K562 (cell line): ENCODE results near the gene JUN. TPM values are rescaled to one million over a fixed set of nuclear protein-coding genes. Genes with fewer than 3 reads are reported as not detected.

ENCODE experiments used
- CREB1 ChIP-seq, 2 experiments: sonication (generic) in 1 of 2; formaldehyde crosslinking in 1 of 2; IDR thresholded peaks; 2 replicates each; pipeline versions ENCODE4 v1.6.1 to v1.8.0; 2012 to 2022; ENCODE audit warnings: inconsistent platforms in 1 of 2, mild to moderate bottlenecking in 1 of 2, missing genetic modification reagents in 1 of 2, moderate library complexity in 1 of 2
- E2F8 ChIP-seq: fragments of 450-650 bp; IDR thresholded peaks from 2 replicates; pipeline ENCODE4 v1.7.1; 2018; ENCODE audit warnings: mild to moderate bottlenecking, low read depth; ENCODE audit not compliant: partially characterized antibody
- ETV6 ChIP-seq, 3 experiments: fragments of 150-350 bp in 1 of 3; sonication (generic) in 1 of 3; formaldehyde crosslinking in 1 of 3; IDR thresholded peaks; 2 replicates each; pipeline versions ENCODE4 v1.6.1 to v1.8.0; 2014 to 2022; ENCODE audit warnings: borderline replicate concordance in 2 of 3, low read depth in 2 of 3, antibody characterized with exemption in 1 of 3, low read length in 1 of 3, mild to moderate bottlenecking in 1 of 3, missing genetic modification reagents in 1 of 3
- JUND ChIP-seq, 2 experiments: IDR thresholded peaks; 2 replicates in 1 of 2; 3 replicates in 1 of 2; pipeline ENCODE4 v1.6.1; 2011; ENCODE audit warnings: borderline replicate concordance in 2 of 2, low read depth in 2 of 2, low read length in 2 of 2, improper control_type of control experiment in 1 of 2, missing biosample characterization in 1 of 2, missing genetic modification characterization in 1 of 2, missing genetic modification reagents in 1 of 2
- KDM2B ChIP-seq: fragments of 250-450 bp; sonication (Bioruptor Pico); IDR thresholded peaks from 2 replicates; pipeline ENCODE4 v1.8.0; 2021; ENCODE audit warnings: mild to moderate bottlenecking, moderate library complexity
- KLF1 ChIP-seq: fragments of 450-650 bp; IDR thresholded peaks from 2 replicates; pipeline ENCODE4 v1.6.1; 2016; ENCODE audit warnings: missing genetic modification characterization, missing compliant biosample characterization
- NCOR1 ChIP-seq: fragments of 450-650 bp; IDR thresholded peaks from 2 replicates; pipeline ENCODE4 v1.6.1; 2016; ENCODE audit warnings: mild to moderate bottlenecking, moderate library complexity
- NR1H2 ChIP-seq: sonication (generic); formaldehyde crosslinking; IDR thresholded peaks from 2 replicates; pipeline ENCODE4 v1.4.0; 2020; ENCODE audit warnings: mild to moderate bottlenecking, missing genetic modification reagents
- RBM34 ChIP-seq: fragments of 200-400 bp; formaldehyde crosslinking; IDR thresholded peaks from 2 replicates; pipeline ENCODE4 v1.6.1; 2018; ENCODE audit warnings: low read length, borderline replicate concordance; ENCODE audit not compliant: insufficient read depth
- REST ChIP-seq, 2 experiments: fragments of 450-650 bp; formaldehyde crosslinking in 1 of 2; IDR thresholded peaks; 2 replicates each; pipeline versions ENCODE4 v1.4.0 to v1.6.1; 2014 to 2020; ENCODE audit warnings: mild to moderate bottlenecking in 2 of 2, borderline replicate concordance in 1 of 2, low read depth in 1 of 2
- SRSF7 ChIP-seq: fragments of 200-400 bp; formaldehyde crosslinking; optimal IDR thresholded peaks from 2 replicates; pipeline ENCODE3; 2017; ENCODE audit warnings: mild to moderate bottlenecking, low read depth, low read length
- TAL1 ChIP-seq: fragments of 450-650 bp; IDR thresholded peaks from 2 replicates; pipeline ENCODE4 v1.6.1; 2016; ENCODE audit warnings: mild to moderate bottlenecking
- TSC22D4 ChIP-seq: fragments of 450-650 bp; IDR thresholded peaks from 2 replicates; pipeline ENCODE4 v1.6.1; 2016; ENCODE audit warnings: missing genetic modification characterization, missing biosample characterization, control low read depth
- U2AF2 ChIP-seq: fragments of 200-400 bp; formaldehyde crosslinking; optimal IDR thresholded peaks from 2 replicates; pipeline ENCODE3; 2017; ENCODE audit warnings: low read depth, mild to moderate bottlenecking, low read length
- ZNF766 ChIP-seq: fragments of 200-800 bp; sonication (Bioruptor generic); conservative IDR thresholded peaks from 2 replicates; pipeline ENCODE4 v1.6.1; 2016; ENCODE audit warnings: missing genetic modification characterization, missing compliant biosample characterization
- polyA plus RNA-seq, 8 experiments: library from polyadenylated mRNA; depleted of rRNA in 4 of 8; stranded (reverse) in 5 of 8; unstranded in 3 of 8; fragments of >200 nt; fragmentation: Nextera tagmentation in 2 of 8; fragmentation: Illumina TruSeq in 1 of 8; extraction: Ambion mirVana in 2 of 8; extraction: Trizol in 1 of 8; gene quantifications; 2 replicates each; pipeline versions ENCODE4 v1.2.1 to v1.2.3, GENCODE V29; 2011 to 2014; ENCODE audit warnings: inconsistent platforms in 1 of 8, missing spikeins in 1 of 8
- total RNA-seq, 7 experiments: library from RNA; depleted of rRNA in 6 of 7; stranded (reverse); fragments of >200 nt in 6 of 7; fragmentation: Illumina TruSeq in 2 of 7; extraction: Trizol in 2 of 7; gene quantifications; 2 replicates each; pipeline versions ENCODE4 v1.2.1 to v1.2.3, GENCODE V29; 2011 to 2021; ENCODE audit warnings: low replicate concordance in 1 of 7

The JUN gene
- total and polyA plus RNA-seq, 9 of the 15 experiments (the other 6 are each of a cell fraction or from before 2014, with no cell fraction given) = 0.32 to 23.4 (median 4.0) TPM

- TF ChIP-seq JUND (IDR thresholded peaks at IDR 0.05; ENCODE audit: borderline replicate concordance, low read depth, low read length) = peak; percentile 45; the same call in 1 of the 2 replicates
- TF ChIP-seq JUND (tag; IDR thresholded peaks at IDR 0.05; ENCODE audit: borderline replicate concordance, low read depth, low read length) = peak; percentile 27; the same call in 1 of the 3 replicates
- TF ChIP-seq NCOR1 = peak; percentile 86
- peak; percentile 21; the same call in 1 of the 2 replicates for TF ChIP-seq KDM2B (CRISPR knock-in tag)
- no peak for TF ChIP-seq RBM34
- no peak for TF ChIP-seq TAL1
- no peak for TF ChIP-seq ETV6 (IDR thresholded peaks at IDR 0.05; ENCODE audit: borderline replicate concordance in 1 of 2, low read depth in 2 of 2, low read length in 1 of 2)
- no peak for TF ChIP-seq ETV6 (CRISPR knock-in tag; IDR thresholded peaks at IDR 0.05; ENCODE audit: borderline replicate concordance)
- TF ChIP-seq REST (IDR thresholded peaks at IDR 0.05; ENCODE audit: borderline replicate concordance) = no peak; the same call in 1 of the 2 replicates
- no peak for TF ChIP-seq REST (CRISPR knock-in tag; IDR thresholded peaks at IDR 0.05; ENCODE audit: low read depth)
- no peak for TF ChIP-seq SRSF7
- TF ChIP-seq NR1H2 (CRISPR knock-in tag) = no peak; the same call in 1 of the 2 replicates
- peak; percentile 42; the same call in 1 of the 2 replicates for TF ChIP-seq KLF1
- no peak for TF ChIP-seq E2F8
- TF ChIP-seq ZNF766 = 0 out of 2 replicates have a peak, but pooled peaks have one; percentile 7
- TF ChIP-seq TSC22D4 = no peak
- no peak for TF ChIP-seq U2AF2
- 0 out of 2 replicates have a peak, but pooled peaks have one; percentile 31 for TF ChIP-seq CREB1 (IDR thresholded peaks at IDR 0.05)
- TF ChIP-seq CREB1 (CRISPR knock-in tag; IDR thresholded peaks at IDR 0.05) = no peak; the same call in 1 of the 2 replicates
Observed at GRCh38 chr1:58815069-58815685, 31.3 kb upstream of the JUN start (continued).
